ENCODE data around the gene ZNF790.
"Not testable (repeated sequence)": the region's sequence is repeated elsewhere in the genome, so short reads cannot be mapped to it uniquely, and the experiment has no call there.

Gene ZNF790

GRCh38 chr19:36837176-36837905 is 846 bp downstream of the ZNF790 start:
- TF ChIP-seq SPI1 (IDR thresholded peaks at IDR 0.05; ENCODE audit: low read depth, low read length) (no peak), TAF1 (IDR thresholded peaks at IDR 0.05; ENCODE audit: low read depth, low read length) (no peak), POU2F2 (IDR thresholded peaks at IDR 0.05; ENCODE audit: low read depth, low read length) (no peak), PAX5 (IDR thresholded peaks at IDR 0.05; ENCODE audit: insufficient read depth, low read length, severe bottlenecking) (no peak), POLR2A (IDR thresholded peaks at IDR 0.05; ENCODE audit: low read depth, low read length) (no peak), POLR2AphosphoS5 (IDR thresholded peaks at IDR 0.05; ENCODE audit: low read depth, low read length) (no peak)
- no peak for DNase-seq (ENCODE audit: insufficient read length, low spot score)
- FAIRE-seq = no peak

- FAIRE-seq = no peak
- no peak for DNase-seq (ENCODE audit: insufficient read length, low spot score)
- TF ChIP-seq POU2F2 (IDR thresholded peaks at IDR 0.05; ENCODE audit: low read depth, low read length) (no peak), SPI1 (IDR thresholded peaks at IDR 0.05; ENCODE audit: low read depth, low read length) (no peak), PAX5 (IDR thresholded peaks at IDR 0.05; ENCODE audit: insufficient read depth, low read length, severe bottlenecking) (no peak), POLR2A (IDR thresholded peaks at IDR 0.05; ENCODE audit: low read depth, low read length) (no peak), POLR2AphosphoS5 (IDR thresholded peaks at IDR 0.05; ENCODE audit: low read depth, low read length) (no peak), TAF1 (IDR thresholded peaks at IDR 0.05; ENCODE audit: low read depth, low read length) (no peak)
These were observed 4.8 kb downstream of the ZNF790 start for GRCh38 chr19:36833430-36833829.

GRCh38 chr19:36821758-36822157 is 16.4 kb downstream of the ZNF790 start:
- FAIRE-seq (no peak), DNase-seq (ENCODE audit: insufficient read length, low spot score) (no peak)
- TF ChIP-seq POLR2AphosphoS5 (IDR thresholded peaks at IDR 0.05; ENCODE audit: low read depth, low read length) (no peak), PAX5 (IDR thresholded peaks at IDR 0.05; ENCODE audit: insufficient read depth, low read length, severe bottlenecking) (no peak), TAF1 (IDR thresholded peaks at IDR 0.05; ENCODE audit: low read depth, low read length) (no peak), SPI1 (IDR thresholded peaks at IDR 0.05; ENCODE audit: low read depth, low read length) (no peak), POLR2A (IDR thresholded peaks at IDR 0.05; ENCODE audit: low read depth, low read length) (no peak), POU2F2 (IDR thresholded peaks at IDR 0.05; ENCODE audit: low read depth, low read length) (no peak)

- TF ChIP-seq POLR2A (IDR thresholded peaks at IDR 0.05; ENCODE audit: low read depth, low read length) (no peak), POLR2AphosphoS5 (IDR thresholded peaks at IDR 0.05; ENCODE audit: low read depth, low read length) (no peak), POU2F2 (IDR thresholded peaks at IDR 0.05; ENCODE audit: low read depth, low read length) (no peak), TAF1 (IDR thresholded peaks at IDR 0.05; ENCODE audit: low read depth, low read length) (no peak), SPI1 (IDR thresholded peaks at IDR 0.05; ENCODE audit: low read depth, low read length) (no peak), PAX5 (IDR thresholded peaks at IDR 0.05; ENCODE audit: insufficient read depth, low read length, severe bottlenecking) (no peak)
- DNase-seq (ENCODE audit: insufficient read length, low spot score) (no peak), FAIRE-seq (no peak)
These were observed 19.0 kb downstream of the ZNF790 start for GRCh38 chr19:36819130-36819630.

DNA sequence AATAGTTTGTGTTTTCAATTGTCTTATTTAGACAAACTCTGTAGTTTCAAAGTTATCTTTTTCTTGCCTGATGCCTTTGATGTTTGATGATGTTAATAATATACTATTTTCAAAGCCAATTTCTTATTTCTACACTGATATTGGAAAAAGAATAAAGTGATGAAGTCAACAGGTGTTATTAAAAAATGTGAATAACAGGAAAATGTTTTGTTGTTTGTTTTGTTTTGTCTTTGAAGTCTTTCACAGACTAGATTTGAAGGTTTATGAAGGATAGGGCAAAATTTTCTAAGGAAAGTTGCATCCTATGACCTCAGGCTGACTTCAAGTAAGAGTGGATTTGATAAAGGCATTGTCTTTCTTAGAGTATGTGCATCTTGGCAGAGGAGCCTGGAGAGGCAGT is 31.2 kb downstream of the ZNF790 start:
- TF ChIP-seq POU2F2 (IDR thresholded peaks at IDR 0.05; ENCODE audit: low read depth, low read length) (no peak), SPI1 (IDR thresholded peaks at IDR 0.05; ENCODE audit: low read depth, low read length) (no peak), POLR2AphosphoS5 (IDR thresholded peaks at IDR 0.05; ENCODE audit: low read depth, low read length) (no peak)
- DNase-seq (ENCODE audit: insufficient read length, low spot score) (no peak), FAIRE-seq (no peak)

- TF ChIP-seq TAF1 (IDR thresholded peaks at IDR 0.05; ENCODE audit: low read depth, low read length) = no peak
- no peak for TF ChIP-seq SPI1 (IDR thresholded peaks at IDR 0.05; ENCODE audit: low read depth, low read length)
- TF ChIP-seq POU2F2 (IDR thresholded peaks at IDR 0.05; ENCODE audit: low read depth, low read length) = no peak
- no peak for TF ChIP-seq PAX5 (IDR thresholded peaks at IDR 0.05; ENCODE audit: insufficient read depth, low read length, severe bottlenecking)
- no peak for TF ChIP-seq POLR2AphosphoS5 (IDR thresholded peaks at IDR 0.05; ENCODE audit: low read depth, low read length)
- no peak for TF ChIP-seq POLR2A (IDR thresholded peaks at IDR 0.05; ENCODE audit: low read depth, low read length)
- no peak for DNase-seq (ENCODE audit: insufficient read length, low spot score)
- no peak for FAIRE-seq
These were observed 32.8 kb downstream of the ZNF790 start for GRCh38 chr19:36805364-36805763.

DNA sequence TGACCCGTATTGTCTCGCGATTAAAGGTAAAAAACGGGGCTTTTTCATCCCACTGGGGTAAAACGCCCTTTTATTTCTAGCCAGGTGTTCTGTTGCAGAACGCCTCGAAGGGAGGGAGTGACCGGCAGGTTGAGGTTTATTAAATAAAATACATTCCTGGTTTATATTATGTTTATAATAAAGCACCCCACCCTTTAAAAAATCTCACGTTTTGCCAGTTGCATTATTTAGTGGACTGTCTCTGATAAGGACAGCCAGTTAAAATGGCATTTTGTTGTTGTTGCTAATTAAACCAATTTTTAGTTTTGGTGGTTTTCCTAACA is 40.4 kb downstream of the ZNF790 start:
- DNase-seq (ENCODE audit: insufficient read length, low spot score) (no peak), FAIRE-seq (no peak)
- TF ChIP-seq POLR2AphosphoS5 (IDR thresholded peaks at IDR 0.05; ENCODE audit: low read depth, low read length) (no peak), POLR2A (IDR thresholded peaks at IDR 0.05; ENCODE audit: low read depth, low read length) (no peak), PAX5 (IDR thresholded peaks at IDR 0.05; ENCODE audit: insufficient read depth, low read length, severe bottlenecking) (no peak), TAF1 (IDR thresholded peaks at IDR 0.05; ENCODE audit: low read depth, low read length) (no peak), SPI1 (IDR thresholded peaks at IDR 0.05; ENCODE audit: low read depth, low read length) (no peak)

DNA sequence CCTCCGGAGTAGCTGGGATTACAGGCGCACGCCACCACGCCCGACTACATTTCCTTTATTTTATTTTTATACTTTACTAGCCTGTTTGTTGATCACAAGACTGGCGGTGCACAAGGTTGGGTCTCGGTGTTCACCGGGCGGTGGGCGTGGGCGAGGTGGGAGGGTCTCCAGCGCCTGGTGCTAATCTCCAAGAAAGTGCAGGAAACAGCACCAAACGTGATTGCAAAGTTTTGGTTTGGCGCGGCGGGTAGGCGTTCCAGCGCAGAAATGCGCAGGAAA is 41.5 kb downstream of the ZNF790 start:
- no peak for FAIRE-seq

GRCh38 chr19:36791420-36792141 is 46.6 kb downstream of the ZNF790 start:
- not testable (repeated sequence) for DNase-seq (ENCODE audit: insufficient read length, low spot score); FAIRE-seq

More for the DNA sequence above, 41.5 kb downstream of the ZNF790 start:
- DNase-seq (ENCODE audit: insufficient read length, low spot score) = no peak
- TF ChIP-seq PAX5 (IDR thresholded peaks at IDR 0.05; ENCODE audit: insufficient read depth, low read length, severe bottlenecking) (no peak), SPI1 (IDR thresholded peaks at IDR 0.05; ENCODE audit: low read depth, low read length) (no peak), POLR2AphosphoS5 (IDR thresholded peaks at IDR 0.05; ENCODE audit: low read depth, low read length) (no peak), POLR2A (IDR thresholded peaks at IDR 0.05; ENCODE audit: low read depth, low read length) (no peak), TAF1 (IDR thresholded peaks at IDR 0.05; ENCODE audit: low read depth, low read length) (no peak), POU2F2 (IDR thresholded peaks at IDR 0.05; ENCODE audit: low read depth, low read length) (no peak)

DNA sequence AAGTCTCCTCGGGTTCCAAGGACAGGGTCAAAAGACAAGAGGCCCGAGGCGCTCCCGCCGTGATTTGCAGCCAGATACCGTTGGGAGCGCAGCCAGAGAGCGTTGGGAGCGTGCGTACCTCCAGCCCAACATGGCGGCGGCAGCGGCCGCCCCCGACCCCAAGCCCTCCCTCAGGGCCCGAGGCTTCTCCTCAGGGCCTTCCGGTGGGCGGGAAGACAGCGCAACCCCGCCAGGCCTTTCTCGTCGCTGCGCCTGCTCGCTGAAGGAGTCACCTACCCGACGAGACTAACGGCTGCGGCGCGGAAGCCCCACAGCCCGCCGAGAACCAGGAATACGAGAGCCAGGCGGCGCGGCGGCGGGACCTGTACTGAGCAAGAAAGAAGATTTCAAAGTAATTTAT is 62.4 kb downstream of the ZNF790 start:
- no peak for FAIRE-seq
- no peak for DNase-seq (ENCODE audit: insufficient read length, low spot score)
- TF ChIP-seq SPI1 (IDR thresholded peaks at IDR 0.05; ENCODE audit: low read depth, low read length) = no peak
- no peak for TF ChIP-seq PAX5 (IDR thresholded peaks at IDR 0.05; ENCODE audit: insufficient read depth, low read length, severe bottlenecking)
- TF ChIP-seq TAF1 (IDR thresholded peaks at IDR 0.05; ENCODE audit: low read depth, low read length) = no peak
- TF ChIP-seq POLR2AphosphoS5 (IDR thresholded peaks at IDR 0.05; ENCODE audit: low read depth, low read length) = no peak
- TF ChIP-seq POU2F2 (IDR thresholded peaks at IDR 0.05; ENCODE audit: low read depth, low read length) = no peak
- no peak for TF ChIP-seq POLR2A (IDR thresholded peaks at IDR 0.05; ENCODE audit: low read depth, low read length)

Measured in GM12891 (cell line).